VCaP (cell line): ENCODE measurements around the gene TMEM87B.

Source experiments
- H3K27ac ChIP-seq: fragments of 450-650 bp; 2 replicates; pipeline ENCODE4 v1.5.1; 2017
- TF ChIP-seq, protein P1 (sequence below): fragments of 450-650 bp; conservative IDR thresholded peaks from 2 replicates; pipeline ENCODE4 v1.5.1; 2017; ENCODE audit warnings: mild to moderate bottlenecking, moderate library complexity

The TMEM87B gene

DNA sequence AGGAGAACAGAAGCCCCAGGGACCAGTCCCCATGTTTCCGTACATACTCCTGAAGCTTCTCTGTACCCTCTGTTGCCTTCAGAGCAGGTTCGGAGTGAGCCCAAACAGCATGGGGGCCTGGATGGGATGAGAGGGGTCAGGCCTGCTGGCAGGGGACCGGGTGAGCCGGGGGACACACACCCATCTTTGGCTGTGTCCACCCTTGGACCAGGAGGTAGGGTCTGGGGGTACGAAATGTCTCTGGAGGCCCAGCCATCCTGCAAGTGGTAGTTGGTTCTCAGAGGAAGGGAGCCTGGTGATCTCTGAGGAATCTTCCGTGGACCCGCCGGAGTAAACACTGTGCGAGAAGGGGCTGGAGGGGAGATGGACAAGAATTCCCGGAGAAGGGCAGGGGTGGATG lies 98.4 kb downstream of the TMEM87B start:
- TF ChIP-seq, protein P1, sequence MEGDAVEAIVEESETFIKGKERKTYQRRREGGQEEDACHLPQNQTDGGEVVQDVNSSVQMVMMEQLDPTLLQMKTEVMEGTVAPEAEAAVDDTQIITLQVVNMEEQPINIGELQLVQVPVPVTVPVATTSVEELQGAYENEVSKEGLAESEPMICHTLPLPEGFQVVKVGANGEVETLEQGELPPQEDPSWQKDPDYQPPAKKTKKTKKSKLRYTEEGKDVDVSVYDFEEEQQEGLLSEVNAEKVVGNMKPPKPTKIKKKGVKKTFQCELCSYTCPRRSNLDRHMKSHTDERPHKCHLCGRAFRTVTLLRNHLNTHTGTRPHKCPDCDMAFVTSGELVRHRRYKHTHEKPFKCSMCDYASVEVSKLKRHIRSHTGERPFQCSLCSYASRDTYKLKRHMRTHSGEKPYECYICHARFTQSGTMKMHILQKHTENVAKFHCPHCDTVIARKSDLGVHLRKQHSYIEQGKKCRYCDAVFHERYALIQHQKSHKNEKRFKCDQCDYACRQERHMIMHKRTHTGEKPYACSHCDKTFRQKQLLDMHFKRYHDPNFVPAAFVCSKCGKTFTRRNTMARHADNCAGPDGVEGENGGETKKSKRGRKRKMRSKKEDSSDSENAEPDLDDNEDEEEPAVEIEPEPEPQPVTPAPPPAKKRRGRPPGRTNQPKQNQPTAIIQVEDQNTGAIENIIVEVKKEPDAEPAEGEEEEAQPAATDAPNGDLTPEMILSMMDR, result no peak
- no peak overlapping the region for H3K27ac ChIP-seq

DNA sequence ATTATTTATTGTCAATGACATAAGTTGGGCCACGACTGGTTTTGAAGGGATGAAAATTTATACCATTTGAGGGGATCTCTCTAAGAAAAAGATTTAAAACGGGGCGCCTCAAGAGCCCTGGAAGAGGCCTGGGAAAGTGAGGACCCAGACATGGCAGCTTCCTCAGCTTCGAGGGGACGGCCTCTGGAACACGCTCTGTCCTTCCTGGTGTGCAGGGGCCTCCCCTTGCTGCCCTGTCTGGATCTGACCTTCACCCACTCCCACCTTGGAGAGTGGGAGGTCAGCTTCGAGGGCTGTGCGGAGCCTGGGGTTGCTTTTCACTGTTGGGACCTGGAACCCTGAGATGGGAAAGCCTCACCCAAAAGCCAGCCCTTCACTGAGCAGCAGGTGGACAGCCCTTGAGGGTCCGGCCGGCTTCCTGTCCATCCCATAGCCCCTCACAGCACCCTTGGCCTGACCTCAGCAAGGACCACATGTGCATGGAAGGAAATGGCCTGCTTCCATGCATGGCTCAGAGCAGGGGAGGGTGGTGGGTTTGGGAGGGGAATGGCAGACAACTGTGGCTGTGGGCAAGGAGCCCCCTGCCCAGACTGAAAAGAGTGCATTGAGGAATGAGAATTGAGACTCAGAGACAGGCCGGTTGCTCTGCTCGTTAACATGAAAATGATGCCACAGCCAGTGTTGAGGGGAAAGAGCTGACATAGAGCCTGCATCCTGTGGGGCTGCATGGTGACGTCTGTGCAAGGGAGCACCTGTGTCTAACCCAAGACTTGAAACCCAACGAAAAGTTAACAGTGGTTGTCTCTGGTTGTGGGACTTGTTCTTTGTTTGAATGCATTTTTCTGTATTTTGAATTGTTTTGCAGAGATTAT lies 99.4 kb downstream of the TMEM87B start:
- no peak overlapping the region for H3K27ac ChIP-seq
- TF ChIP-seq, protein P1, result no peak

DNA sequence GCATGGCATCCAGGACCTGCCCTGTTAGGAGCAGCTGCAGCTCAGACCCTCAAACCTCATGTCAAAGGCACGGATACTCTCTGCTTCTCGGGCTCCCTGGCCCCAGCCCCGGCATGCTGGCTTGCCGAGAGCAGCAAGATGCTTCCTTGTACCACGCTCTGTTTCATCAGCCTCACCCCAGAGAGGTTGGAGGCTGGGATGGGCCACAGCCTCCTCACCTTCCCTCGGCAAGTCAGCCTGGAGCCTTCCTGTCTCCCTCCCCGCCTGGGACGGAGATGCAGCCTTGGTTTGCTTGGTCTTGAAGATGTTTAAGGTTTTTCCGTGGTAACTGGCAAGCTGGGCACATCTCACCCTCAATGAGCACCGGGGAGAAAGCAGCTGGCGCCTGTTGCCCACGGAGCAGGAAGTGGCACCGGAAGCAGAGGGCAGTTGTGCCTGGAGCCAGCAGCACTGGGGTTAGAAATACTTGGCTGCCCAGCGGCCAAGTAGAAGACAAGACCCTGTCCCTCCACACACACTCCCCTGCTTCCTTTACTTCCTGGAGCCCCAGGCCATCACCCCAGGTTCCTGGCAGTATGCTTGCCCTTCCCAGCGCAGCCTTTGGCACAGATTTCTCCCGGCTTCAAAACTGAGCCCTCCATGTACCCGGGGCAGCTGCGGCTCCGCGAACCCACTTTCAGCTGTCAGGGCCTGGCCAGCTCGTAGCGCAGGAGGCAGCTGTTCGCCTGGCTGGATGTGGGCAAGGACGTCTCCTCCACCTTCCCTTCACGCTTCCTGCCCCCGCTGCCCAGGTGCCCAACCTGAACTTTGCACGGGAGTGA lies 100.5 kb downstream of the TMEM87B start:
- TF ChIP-seq, protein P1, result no peak
- no peak overlapping the region for H3K27ac ChIP-seq

DNA sequence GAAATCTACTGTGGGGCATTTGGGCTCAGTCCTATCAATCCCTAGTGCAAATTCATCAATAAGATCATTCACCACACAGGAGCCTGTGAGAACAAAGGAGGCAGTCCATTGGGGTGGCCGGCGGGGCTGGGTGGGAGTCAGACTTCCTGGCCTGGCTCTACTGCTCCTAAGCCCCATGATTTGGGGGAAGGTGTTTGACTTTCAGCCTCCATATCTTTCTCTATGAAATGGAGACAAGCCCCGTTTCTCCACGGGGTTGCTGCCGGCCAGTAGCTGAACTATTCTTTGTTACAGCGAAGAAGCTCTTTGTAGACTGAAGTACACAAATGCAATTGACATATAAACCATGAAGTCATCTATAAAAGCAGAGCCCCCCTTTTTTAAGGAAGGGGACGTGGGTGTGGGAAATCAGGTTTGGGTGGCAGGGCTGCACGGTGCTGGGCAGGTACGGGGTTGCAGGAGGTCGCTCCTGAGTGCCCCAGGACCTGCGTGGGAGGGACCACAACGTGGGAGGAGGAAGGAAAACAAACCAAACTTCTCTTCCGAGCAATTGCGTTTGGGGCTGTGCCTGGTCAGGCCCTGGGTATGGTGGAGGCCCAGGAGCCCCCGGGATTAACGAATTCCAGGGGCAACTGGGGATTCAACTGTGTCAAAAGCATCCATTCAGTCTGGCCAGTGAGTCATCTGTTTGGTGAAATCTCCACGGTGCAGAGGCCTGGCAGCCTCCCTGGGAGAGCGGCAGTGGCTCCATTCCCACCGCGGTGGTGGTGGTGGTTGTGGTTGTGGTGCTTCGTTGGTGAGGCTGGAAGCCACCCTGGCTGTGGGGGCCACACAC lies 101.3 kb downstream of the TMEM87B start:
- H3K27ac ChIP-seq, result no peak overlapping the region
- TF ChIP-seq, protein P1, result no peak

DNA sequence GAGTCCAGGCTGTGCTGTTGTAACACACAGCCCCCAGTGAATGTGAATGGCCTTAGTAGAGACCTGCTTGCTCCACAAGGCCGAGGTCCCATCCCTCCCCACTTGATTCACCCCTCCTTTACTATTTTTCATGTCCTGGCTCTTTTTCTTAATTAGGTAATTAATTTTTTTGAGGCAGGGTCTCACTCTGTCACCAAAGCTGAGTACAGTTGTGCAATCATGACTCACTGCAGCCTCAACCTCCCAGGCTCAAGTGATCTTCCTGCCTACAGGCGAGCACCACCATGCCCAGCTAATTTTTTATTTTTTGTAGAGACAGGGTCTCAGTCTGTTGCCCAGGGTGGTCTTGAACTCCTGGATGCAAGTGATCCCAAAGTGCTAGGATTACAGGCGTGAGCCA lies 102.4 kb downstream of the TMEM87B start:
- TF ChIP-seq, protein P1, result no peak
- no peak overlapping the region for H3K27ac ChIP-seq

DNA sequence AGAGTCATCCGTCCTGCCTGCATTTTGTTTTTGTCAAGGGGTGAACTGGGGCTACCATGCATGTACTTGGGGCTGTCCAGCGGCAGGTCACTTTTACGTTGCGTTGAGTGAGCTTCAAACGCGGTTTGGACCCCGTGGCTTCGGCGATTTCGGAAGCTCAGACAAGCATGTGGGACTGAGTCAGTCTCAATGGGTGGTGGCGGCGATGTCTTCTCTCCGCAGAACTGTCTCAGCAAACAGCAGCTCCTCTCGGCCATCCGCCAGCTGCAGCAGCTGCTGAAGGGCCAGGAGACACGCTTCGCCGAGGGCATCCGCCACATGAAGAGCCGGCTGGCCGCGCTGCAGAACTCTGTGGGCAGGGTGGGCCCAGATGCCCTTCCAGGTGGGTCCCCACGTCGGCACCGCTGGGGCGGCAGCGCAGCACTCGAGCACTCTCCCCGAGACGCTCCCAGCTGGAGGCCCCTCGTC lies 104.4 kb downstream of the TMEM87B start:
- TF ChIP-seq, protein P1, result no peak
- no peak overlapping the region for H3K27ac ChIP-seq
